Hepatocyte (in vitro differentiated cells): ENCODE results near the gene FKBP11.

ENCODE experiments used
- EZH2 ChIP-seq: fragments of 200-600 bp; sonication (generic); IDR thresholded peaks from 2 replicates; pipeline ENCODE4 v1.6.1; 2016; ENCODE audit warnings: antibody characterized with exemption, mild to moderate bottlenecking, borderline replicate concordance
- EZH2phosphoT487 ChIP-seq: fragments of 200-600 bp; sonication (generic); IDR thresholded peaks from one replicate; pipeline ENCODE4 v1.6.1; 2018; ENCODE audit warnings: antibody characterized with exemption, mild to moderate bottlenecking, low read depth, moderate library complexity; ENCODE audit not compliant: unreplicated experiment, severe bottlenecking
- TF ChIP-seq, protein P1 (sequence below): fragments of 200-600 bp; sonication (generic); IDR thresholded peaks from 2 replicates; pipeline ENCODE4 v1.5.1; 2016; ENCODE audit warnings: antibody characterized with exemption, mild to moderate bottlenecking; ENCODE audit not compliant: poor library complexity

DNA sequence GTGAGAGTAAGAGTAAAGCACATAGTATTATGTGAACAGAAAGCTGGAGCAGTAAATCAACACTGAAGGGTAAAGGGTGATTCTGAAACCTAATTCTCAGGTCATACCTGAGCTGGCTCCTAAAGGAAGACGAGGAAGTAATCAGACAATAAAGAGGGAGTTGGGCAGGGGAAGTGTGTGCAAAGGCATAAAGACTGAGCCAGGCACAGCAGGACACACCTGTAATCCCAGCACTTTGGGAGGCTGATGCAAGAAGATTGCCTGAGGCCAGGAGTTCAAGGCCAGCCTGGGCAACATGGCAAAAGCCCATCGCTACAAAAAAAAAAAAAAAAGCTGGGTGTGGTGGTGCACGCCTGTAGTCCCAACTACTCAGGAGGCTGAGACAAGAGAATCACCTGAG lies 22.4 kb upstream of the FKBP11 start:
- TF ChIP-seq, protein P1, sequence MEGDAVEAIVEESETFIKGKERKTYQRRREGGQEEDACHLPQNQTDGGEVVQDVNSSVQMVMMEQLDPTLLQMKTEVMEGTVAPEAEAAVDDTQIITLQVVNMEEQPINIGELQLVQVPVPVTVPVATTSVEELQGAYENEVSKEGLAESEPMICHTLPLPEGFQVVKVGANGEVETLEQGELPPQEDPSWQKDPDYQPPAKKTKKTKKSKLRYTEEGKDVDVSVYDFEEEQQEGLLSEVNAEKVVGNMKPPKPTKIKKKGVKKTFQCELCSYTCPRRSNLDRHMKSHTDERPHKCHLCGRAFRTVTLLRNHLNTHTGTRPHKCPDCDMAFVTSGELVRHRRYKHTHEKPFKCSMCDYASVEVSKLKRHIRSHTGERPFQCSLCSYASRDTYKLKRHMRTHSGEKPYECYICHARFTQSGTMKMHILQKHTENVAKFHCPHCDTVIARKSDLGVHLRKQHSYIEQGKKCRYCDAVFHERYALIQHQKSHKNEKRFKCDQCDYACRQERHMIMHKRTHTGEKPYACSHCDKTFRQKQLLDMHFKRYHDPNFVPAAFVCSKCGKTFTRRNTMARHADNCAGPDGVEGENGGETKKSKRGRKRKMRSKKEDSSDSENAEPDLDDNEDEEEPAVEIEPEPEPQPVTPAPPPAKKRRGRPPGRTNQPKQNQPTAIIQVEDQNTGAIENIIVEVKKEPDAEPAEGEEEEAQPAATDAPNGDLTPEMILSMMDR, result no peak
- no peak for TF ChIP-seq EZH2
- TF ChIP-seq EZH2phosphoT487, result no peak
